Mucosa of rectum (tissue), 2 donors: ENCODE measurements around the gene DKK2.

Experiments
- H3K27ac ChIP-seq, 2 donors: one replicate each; pipeline ENCODE4 v1.7.0; 2013; ENCODE audit warnings: inconsistent platforms in 2 of 2, low read depth in 2 of 2, low read length in 2 of 2
- H3K27me3 ChIP-seq, 2 donors: one replicate each; pipeline ENCODE4 v1.7.0; 2013; ENCODE audit warnings: low read length in 2 of 2; ENCODE audit not compliant: control insufficient read depth in 2 of 2, insufficient read depth in 2 of 2
- H3K36me3 ChIP-seq, 2 donors: one replicate each; pipeline ENCODE4 v1.7.0; 2013; ENCODE audit warnings: low read length in 2 of 2; ENCODE audit not compliant: control insufficient read depth in 2 of 2, insufficient read depth in 2 of 2
- H3K4me1 ChIP-seq, 2 donors: one replicate each; pipeline ENCODE4 v1.7.0; 2013; ENCODE audit warnings: low read length in 2 of 2, mild to moderate bottlenecking in 1 of 2; ENCODE audit not compliant: control insufficient read depth in 2 of 2, insufficient read depth in 2 of 2
- H3K4me3 ChIP-seq, 2 donors: one replicate each; pipeline ENCODE4 v1.7.0; 2013; ENCODE audit warnings: low read length in 2 of 2
- H3K9ac ChIP-seq, 2 donors: one replicate each; pipeline ENCODE4 v1.7.0; 2013; ENCODE audit warnings: low read length in 2 of 2, low read depth in 1 of 2, mild to moderate bottlenecking in 1 of 2
- H3K9me3 ChIP-seq, 2 donors: one replicate each; pipeline ENCODE4 v1.7.0; 2013; ENCODE audit warnings: low read length in 2 of 2; ENCODE audit not compliant: control insufficient read depth in 2 of 2
- donor health status: healthy.
- donor health status: Normal muscosa, but diverticular disease.

Gene DKK2

GRCh38 chr4:107050525-107051135, 14.5 kb upstream of the DKK2 start:
- no peak overlapping the region for H3K4me3 ChIP-seq
- no peak overlapping the region for H3K9ac ChIP-seq
- H3K36me3 ChIP-seq, result no peaks in the 10 kb centered on the region
- H3K9me3 ChIP-seq, result no peaks in the 10 kb centered on the region
- H3K27ac ChIP-seq, result no peak overlapping the region
- H3K27me3 ChIP-seq, result no peaks in the 10 kb centered on the region
- no peaks in the 10 kb centered on the region for H3K4me1 ChIP-seq

- Histone ChIP-seq H3K27ac (no peak overlapping the region), H3K9ac (no peak overlapping the region), H3K9me3 (no peaks in the 10 kb centered on the region), H3K4me1 (no peaks in the 10 kb centered on the region), H3K36me3 (no peaks in the 10 kb centered on the region), H3K4me3 (no peak overlapping the region), H3K27me3 (no peaks in the 10 kb centered on the region)
Observed at GRCh38 chr4:107046261-107046660, 10.1 kb upstream of the DKK2 start.

GRCh38 chr4:107044170-107044569, 8.1 kb upstream of the DKK2 start:
- H3K9me3 ChIP-seq, result no peaks in the 10 kb centered on the region
- H3K27me3 ChIP-seq, result peaks cover 0 to 2% of the 10 kb centered on the region in 2 donors
- no peaks in the 10 kb centered on the region for H3K4me1 ChIP-seq
- H3K36me3 ChIP-seq, result no peaks in the 10 kb centered on the region
- no peak overlapping the region for H3K27ac ChIP-seq
- no peak overlapping the region for H3K4me3 ChIP-seq
- H3K9ac ChIP-seq, result no peak overlapping the region

GRCh38 chr4:107037199-107037584, 1.1 kb upstream of the DKK2 start:
- H3K4me1 ChIP-seq, result no peaks in the 10 kb centered on the region
- no peaks in the 10 kb centered on the region for H3K9me3 ChIP-seq
- H3K4me3 ChIP-seq, result no peak overlapping the region
- H3K9ac ChIP-seq, result no peak overlapping the region
- H3K27me3 ChIP-seq, result peaks cover 17 to 32% of the 10 kb centered on the region in 2 donors
- no peaks in the 10 kb centered on the region for H3K36me3 ChIP-seq
- no peak overlapping the region for H3K27ac ChIP-seq

GRCh38 chr4:107036584-107037198, 578 bp upstream of the DKK2 start:
- Histone ChIP-seq H3K36me3 (no peaks in the 10 kb centered on the region), H3K9me3 (no peaks in the 10 kb centered on the region), H3K27ac (no peak overlapping the region), H3K4me3 (peak overlapping the region in 1 of 2 donors; percentile 56), H3K27me3 (peaks cover 17 to 32% of the 10 kb centered on the region in 2 donors), H3K9ac (no peak overlapping the region), H3K4me1 (no peaks in the 10 kb centered on the region)

GRCh38 chr4:107034996-107035818, 906 bp downstream of the DKK2 start:
- Histone ChIP-seq H3K27me3 (peaks cover 17 to 32% of the 10 kb centered on the region in 2 donors), H3K9ac (no peak overlapping the region)

GRCh38 chr4:107034091-107034995, 1.8 kb downstream of the DKK2 start:
- peaks cover 17 to 32% of the 10 kb centered on the region in 2 donors for H3K27me3 ChIP-seq
- H3K9ac ChIP-seq, result no peak overlapping the region
- no peaks in the 10 kb centered on the region for H3K9me3 ChIP-seq
- H3K36me3 ChIP-seq, result no peaks in the 10 kb centered on the region
- H3K4me3 ChIP-seq, result no peak overlapping the region
- no peaks in the 10 kb centered on the region for H3K4me1 ChIP-seq
- H3K27ac ChIP-seq, result no peak overlapping the region

More at GRCh38 chr4:107034996-107035818, 906 bp downstream of the DKK2 start:
- Histone ChIP-seq H3K4me3 (peak overlapping the region in 1 of 2 donors; percentile 56), H3K27ac (no peak overlapping the region), H3K36me3 (no peaks in the 10 kb centered on the region), H3K9me3 (no peaks in the 10 kb centered on the region), H3K4me1 (no peaks in the 10 kb centered on the region)

GRCh38 chr4:107027379-107027778, 8.7 kb downstream of the DKK2 start:
- Histone ChIP-seq H3K27me3 (peaks cover 0 to under 1% of the 10 kb centered on the region in 2 donors), H3K27ac (no peak overlapping the region), H3K9ac (no peak overlapping the region), H3K36me3 (no peaks in the 10 kb centered on the region), H3K9me3 (no peaks in the 10 kb centered on the region), H3K4me3 (no peak overlapping the region), H3K4me1 (no peaks in the 10 kb centered on the region)

- no peak overlapping the region for H3K9ac ChIP-seq
- no peaks in the 10 kb centered on the region for H3K9me3 ChIP-seq
- H3K4me1 ChIP-seq, result no peaks in the 10 kb centered on the region
- H3K4me3 ChIP-seq, result no peak overlapping the region
- H3K36me3 ChIP-seq, result no peaks in the 10 kb centered on the region
- H3K27ac ChIP-seq, result no peak overlapping the region
- no peaks in the 10 kb centered on the region for H3K27me3 ChIP-seq
Observed at GRCh38 chr4:107018344-107018735, 17.8 kb downstream of the DKK2 start.
